ENCODE measurements around the gene EMILIN3. TPM values are rescaled to one million over a fixed set of nuclear protein-coding genes. Genes with fewer than 3 reads are reported as not detected.
A peak's percentile ranks its signal among the peaks of the same experiment; 100 is the strongest.

The EMILIN3 gene
- total and polyA plus RNA-seq, 7 donors: 0.66 to 4.3 (median 2.9) TPM; not detected in 2

GRCh38 chr20:41334036-41334435, 32.6 kb downstream of the EMILIN3 start:
- Histone ChIP-seq H3K9me3 (no peaks in the 10 kb centered on the region), H3K4me3 (no peak overlapping the region), H3K36me3 (no peaks in the 10 kb centered on the region), H3K27me3 (no peaks in the 10 kb centered on the region), H3K4me1 (peaks cover 0 to 15% (median 12%) of the 10 kb centered on the region in 4 donors), H3K27ac (peak overlapping the region in 3 of 4 donors; percentile 9 to 57 (median 20))
- intact Hi-C loops (cut with DNase I): no loop called here
- TF ChIP-seq POLR2AphosphoS5 (IDR thresholded peaks at IDR 0.05): no peak
- no peak for TF ChIP-seq CTCF (IDR thresholded peaks at IDR 0.05)
- TF ChIP-seq EP300 (IDR thresholded peaks at IDR 0.05): no peak
- no peak for TF ChIP-seq POLR2A (IDR thresholded peaks at IDR 0.05)
- DNase-seq: peak; percentile 49
- WGBS, 2 donors: 90 to 95% methylated on average over 2 of the region's 2 CpGs

GRCh38 chr20:41331731-41332130, 34.9 kb downstream of the EMILIN3 start:
- Histone ChIP-seq H3K4me1 (peaks cover 0 to 20% (median 16%) of the 10 kb centered on the region in 4 donors), H3K27ac (no peak overlapping the region), H3K4me3 (no peak overlapping the region), H3K36me3 (no peaks in the 10 kb centered on the region), H3K9me3 (no peaks in the 10 kb centered on the region), H3K27me3 (no peaks in the 10 kb centered on the region)
- no peak for TF ChIP-seq CTCF (IDR thresholded peaks at IDR 0.05)
- TF ChIP-seq EP300 (IDR thresholded peaks at IDR 0.05): no peak
- TF ChIP-seq POLR2A (IDR thresholded peaks at IDR 0.05): no peak
- no peak for TF ChIP-seq POLR2AphosphoS5 (IDR thresholded peaks at IDR 0.05)
- DNase-seq: no peak
- 87 to 90% methylated on average over 4 of the region's 4 CpGs for WGBS, 2 donors
- intact Hi-C loops (cut with DNase I): no loop called here

GRCh38 chr20:41330941-41331340, 35.7 kb downstream of the EMILIN3 start:
- H3K27ac ChIP-seq: no peak overlapping the region
- WGBS, 2 donors: 85 to 92% methylated on average over 1 of the region's 1 CpG
- intact Hi-C loops (cut with DNase I): no loop called here
- H3K9me3 ChIP-seq: no peaks in the 10 kb centered on the region
- no peak for DNase-seq
- H3K4me1 ChIP-seq: peaks cover 0 to 20% (median 16%) of the 10 kb centered on the region in 4 donors
- TF ChIP-seq POLR2A (IDR thresholded peaks at IDR 0.05) (no peak), CTCF (IDR thresholded peaks at IDR 0.05) (no peak), POLR2AphosphoS5 (IDR thresholded peaks at IDR 0.05) (no peak), EP300 (IDR thresholded peaks at IDR 0.05) (no peak)
- H3K36me3 ChIP-seq: no peaks in the 10 kb centered on the region
- H3K27me3 ChIP-seq: no peaks in the 10 kb centered on the region
- H3K4me3 ChIP-seq: no peak overlapping the region

- 83 to 94% methylated on average over 5 of the region's 5 CpGs for WGBS, 2 donors
- Histone ChIP-seq H3K36me3 (no peaks in the 10 kb centered on the region), H3K4me3 (no peak overlapping the region), H3K27me3 (no peaks in the 10 kb centered on the region), H3K9me3 (no peaks in the 10 kb centered on the region), H3K27ac (peak overlapping the region; percentile 73 to 88 (median 80)), H3K4me1 (peaks cover 0 to 20% (median 16%) of the 10 kb centered on the region in 4 donors)
- intact Hi-C loops (cut with DNase I): no loop called here
- DNase-seq: no peak
- TF ChIP-seq POLR2AphosphoS5 (IDR thresholded peaks at IDR 0.05) (no peak), CTCF (IDR thresholded peaks at IDR 0.05) (no peak), EP300 (IDR thresholded peaks at IDR 0.05) (no peak), POLR2A (IDR thresholded peaks at IDR 0.05) (no peak)
Observed at GRCh38 chr20:41330343-41330720, 36.3 kb downstream of the EMILIN3 start.

Measured in sigmoid colon (tissue), 7 donors.